OCI-LY3 (cell line): ENCODE results near the gene GNG13.

Source experiments
- H2AFZ ChIP-seq: fragments of 200-600, 300-600 bp; shearing (Covaris generic); 2 replicates; pipeline ENCODE4 v1.6.0; 2014; ENCODE audit warnings: antibody characterized with exemption, low read depth, low read length
- H3K27ac ChIP-seq: fragments of 200-600, 300-600 bp; sonication (generic); 2 replicates; pipeline ENCODE4 v1.5.1; 2014; ENCODE audit warnings: mild to moderate bottlenecking, low read length, moderate library complexity, mixed read lengths
- H3K27me3 ChIP-seq: fragments of 200-600, 300-600 bp; sonication (generic); 2 replicates; pipeline ENCODE4 v1.6.1; 2014; ENCODE audit warnings: low read depth, low read length, mixed read lengths
- H3K36me3 ChIP-seq: fragments of 200-600, 300-600 bp; sonication (generic); replicated peaks from 2 replicates; pipeline ENCODE3; 2014; ENCODE audit warnings: low read depth, low read length, mixed read lengths
- H3K4me1 ChIP-seq: fragments of 300-600, 200-600 bp; sonication (generic); 2 replicates; pipeline ENCODE4 v1.6.1; 2014; ENCODE audit warnings: low read length, mixed read lengths
- H3K4me2 ChIP-seq: fragments of 200-600, 300-600 bp; sonication (generic); 2 replicates; pipeline ENCODE4 v1.6.1; 2014; ENCODE audit warnings: low read length, mixed read lengths
- H3K4me3 ChIP-seq: fragments of 300-600, 200-600 bp; sonication (generic); 2 replicates; pipeline ENCODE4 v1.5.1; 2014; ENCODE audit warnings: antibody characterized with exemption, mild to moderate bottlenecking, low read length, moderate library complexity
- H3K79me2 ChIP-seq: fragments of 300-600, 200-600 bp; shearing (Covaris generic); 2 replicates; pipeline ENCODE4 v1.6.1; 2014; ENCODE audit warnings: mild to moderate bottlenecking, low read length, mixed read lengths
- H3K9ac ChIP-seq: fragments of 300-600, 200-600 bp; shearing (Covaris generic); 2 replicates; pipeline ENCODE4 v1.6.0; 2014; ENCODE audit warnings: mild to moderate bottlenecking, low read length, moderate library complexity
- H3K9me3 ChIP-seq: fragments of 200-600, 300-600 bp; shearing (Covaris generic); 2 replicates; pipeline ENCODE4 v1.6.1; 2014; ENCODE audit warnings: low read length, mixed read lengths; ENCODE audit not compliant: insufficient read depth
- H4K20me1 ChIP-seq: fragments of 200-600, 300-600 bp; sonication (generic); 2 replicates; pipeline ENCODE4 v1.6.1; 2016; ENCODE audit warnings: low read length, mixed read lengths; ENCODE audit not compliant: insufficient read depth
- CTCF ChIP-seq: fragments of 200-600, 300-600 bp; sonication (generic); IDR thresholded peaks from 2 replicates; pipeline ENCODE4 v1.5.1; 2014; ENCODE audit warnings: antibody characterized with exemption, low read length, low read depth
- EZH2phosphoT487 ChIP-seq: fragments of 200-600 bp; shearing (Covaris generic); IDR thresholded peaks from 2 replicates; pipeline ENCODE4 v1.6.1; 2018; ENCODE audit warnings: antibody characterized with exemption, mixed run types, low read depth

Gene GNG13

GRCh38 chr16:760545-761343 is 39.8 kb downstream of the GNG13 start, which contains the start of gene MSLN:
Gene MSLN, plus strand, starts transcription at chr16:760734. Its CDS starts 1,947 bp downstream, at chr16:762681.
- no peak within 1 kb of the TSS for H2AFZ ChIP-seq
- no peaks in the 10 kb centered on the region for H3K27me3 ChIP-seq
- no peaks in the 10 kb centered on the region for H4K20me1 ChIP-seq
- H3K36me3 ChIP-seq, result peaks cover 2% of the 10 kb centered on the region
- TF ChIP-seq EZH2phosphoT487 (no peak), CTCF (no peak)
- no peak within 1 kb of the TSS for H3K27ac ChIP-seq
- H3K4me1 ChIP-seq, result no peaks in the 10 kb centered on the region
- no peak within 1 kb of the TSS for H3K9ac ChIP-seq
- no peak within 1 kb of the TSS for H3K4me2 ChIP-seq
- H3K9me3 ChIP-seq, result no peaks in the 10 kb centered on the region
- H3K4me3 ChIP-seq, result no peak within 1 kb of the TSS
- H3K79me2 ChIP-seq, result no peaks in the 10 kb centered on the region

- H3K27ac ChIP-seq, result no peak overlapping the region
- H3K36me3 ChIP-seq, result peaks cover 2% of the 10 kb centered on the region
- H3K4me3 ChIP-seq, result no peak overlapping the region
- no peaks in the 10 kb centered on the region for H3K9me3 ChIP-seq
- no peaks in the 10 kb centered on the region for H3K79me2 ChIP-seq
- no peaks in the 10 kb centered on the region for H3K4me1 ChIP-seq
- no peaks in the 10 kb centered on the region for H3K27me3 ChIP-seq
- no peak for TF ChIP-seq EZH2phosphoT487
- TF ChIP-seq CTCF, result no peak
- no peak overlapping the region for H3K4me2 ChIP-seq
- no peak overlapping the region for H3K9ac ChIP-seq
- H4K20me1 ChIP-seq, result no peaks in the 10 kb centered on the region
- H2AFZ ChIP-seq, result no peak overlapping the region
Measured at GRCh38 chr16:760065-760464, 40.5 kb downstream of the GNG13 start.

GRCh38 chr16:759110-759910 is 41.2 kb downstream of the GNG13 start:
- Histone ChIP-seq H3K9ac (no peak overlapping the region), H3K27me3 (no peaks in the 10 kb centered on the region), H3K4me1 (no peaks in the 10 kb centered on the region)

More at GRCh38 chr16:759110-759910, 41.2 kb downstream of the GNG13 start:
- Histone ChIP-seq H3K4me2 (no peak overlapping the region), H3K36me3 (peaks cover 2% of the 10 kb centered on the region), H3K9me3 (no peaks in the 10 kb centered on the region), H3K4me3 (no peak overlapping the region), H4K20me1 (no peaks in the 10 kb centered on the region), H2AFZ (no peak overlapping the region), H3K79me2 (no peaks in the 10 kb centered on the region), H3K27ac (no peak overlapping the region)
- TF ChIP-seq EZH2phosphoT487 (no peak), CTCF (no peak)
